IPS DF 6.9 (cell line): Measurements from ENCODE around the gene AP4M1.

Experiments used
- DNase-seq: peaks from one replicate; pipeline ENCODE4 v3.0.0-alpha.2; 2013; ENCODE audit warnings: low read depth, low spot score
- H3K27ac ChIP-seq: one replicate; pipeline ENCODE4 v1.5.1; 2013; ENCODE audit warnings: low read length, control low read depth
- H3K27me3 ChIP-seq: 2 replicates; pipeline ENCODE4 v1.6.1; 2013; ENCODE audit warnings: mild to moderate bottlenecking, low read length; ENCODE audit not compliant: control insufficient read depth, insufficient read depth
- H3K36me3 ChIP-seq: 2 replicates; pipeline ENCODE4 v1.6.1; 2013; ENCODE audit warnings: low read length; ENCODE audit not compliant: control insufficient read depth, insufficient read depth
- H3K4me1 ChIP-seq: 2 replicates; pipeline ENCODE4 v1.6.1; 2013; ENCODE audit warnings: low read length; ENCODE audit not compliant: control insufficient read depth, insufficient read depth
- H3K4me3 ChIP-seq: 2 replicates; pipeline ENCODE4 v1.5.1; 2013; ENCODE audit warnings: mild to moderate bottlenecking, low read length
- H3K9me3 ChIP-seq: 2 replicates; pipeline ENCODE4 v1.6.1; 2013; ENCODE audit warnings: low read length, inconsistent platforms; ENCODE audit not compliant: control insufficient read depth, insufficient read depth
- WGBS: extraction: QIAGEN DNeasy Blood & Tissue Kit; methylation state at CpG from one replicate; pipeline ENCODE4 v1.1.7; 2013; ENCODE audit warnings: mixed read lengths, missing lambda C conversion rate; ENCODE audit not compliant: insufficient read length, insufficient coverage; 5-methylcytosine and 5-hydroxymethylcytosine counted together

Gene AP4M1, protein sequence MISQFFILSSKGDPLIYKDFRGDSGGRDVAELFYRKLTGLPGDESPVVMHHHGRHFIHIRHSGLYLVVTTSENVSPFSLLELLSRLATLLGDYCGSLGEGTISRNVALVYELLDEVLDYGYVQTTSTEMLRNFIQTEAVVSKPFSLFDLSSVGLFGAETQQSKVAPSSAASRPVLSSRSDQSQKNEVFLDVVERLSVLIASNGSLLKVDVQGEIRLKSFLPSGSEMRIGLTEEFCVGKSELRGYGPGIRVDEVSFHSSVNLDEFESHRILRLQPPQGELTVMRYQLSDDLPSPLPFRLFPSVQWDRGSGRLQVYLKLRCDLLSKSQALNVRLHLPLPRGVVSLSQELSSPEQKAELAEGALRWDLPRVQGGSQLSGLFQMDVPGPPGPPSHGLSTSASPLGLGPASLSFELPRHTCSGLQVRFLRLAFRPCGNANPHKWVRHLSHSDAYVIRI

DNA sequence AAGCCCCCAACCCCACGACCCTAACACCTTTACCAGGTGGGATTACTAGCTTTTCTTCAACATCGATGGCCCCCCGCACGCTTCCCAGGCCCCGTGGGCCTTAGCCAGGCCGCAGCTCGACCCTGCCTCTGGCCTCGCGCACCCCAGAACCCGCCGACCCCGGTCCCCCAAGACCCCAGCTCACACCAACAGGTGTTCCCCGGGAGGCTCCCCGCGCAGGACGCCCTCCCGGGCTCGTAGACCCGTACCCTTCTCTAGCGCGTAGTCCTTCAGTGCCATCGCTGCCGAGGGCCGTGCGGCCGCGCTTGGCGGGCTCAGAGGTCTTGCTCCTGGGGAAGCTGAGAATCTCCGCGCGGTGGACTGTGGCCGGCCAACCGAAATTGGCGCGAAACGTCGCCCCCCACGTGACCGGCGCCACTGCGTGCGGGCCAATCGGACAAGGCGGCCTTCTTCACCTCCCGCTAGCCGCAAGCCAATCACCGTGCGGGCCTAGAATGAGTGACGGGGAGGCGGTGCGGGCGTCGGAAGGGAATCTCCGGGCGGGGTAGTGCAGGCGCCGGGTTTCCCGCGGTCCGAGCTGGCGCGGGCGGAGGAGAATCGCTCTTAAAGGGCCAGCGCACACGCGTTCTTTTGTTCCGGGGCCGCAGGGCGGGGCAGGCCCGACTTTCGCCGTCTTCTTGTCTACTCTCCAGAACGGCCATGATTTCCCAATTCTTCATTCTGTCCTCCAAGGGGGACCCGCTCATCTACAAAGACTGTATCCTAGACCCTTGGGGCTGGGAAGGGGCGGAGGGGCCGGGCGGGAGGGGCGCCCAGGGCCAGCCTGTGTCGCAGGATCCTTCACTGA, at the start of gene AP4M1, which contains the start of gene MCM7:
TSS of gene AP4M1 (plus strand) at position 628 of the 847 bp plus-strand sequence. CDS start at position 700, 72 bp downstream.
TSS of gene MCM7 (minus strand) at position 382 of the 847 bp plus-strand sequence. CDS start at position 279, 103 bp downstream.
- no CpG with 5 or more reads among the region's 80 CpGs for WGBS
- H3K4me3 ChIP-seq: peak within 1 kb of the TSS; percentile 97
- no peaks in the 10 kb centered on the region; the same call in 1 of the 2 replicates for H3K4me1 ChIP-seq
- H3K36me3 ChIP-seq: peaks cover 34% of the 10 kb centered on the region
- no peaks in the 10 kb centered on the region for H3K27me3 ChIP-seq
- DNase-seq: peak; percentile 89
- no peaks in the 10 kb centered on the region for H3K9me3 ChIP-seq
- no peak within 1 kb of the TSS for H3K27ac ChIP-seq

DNA sequence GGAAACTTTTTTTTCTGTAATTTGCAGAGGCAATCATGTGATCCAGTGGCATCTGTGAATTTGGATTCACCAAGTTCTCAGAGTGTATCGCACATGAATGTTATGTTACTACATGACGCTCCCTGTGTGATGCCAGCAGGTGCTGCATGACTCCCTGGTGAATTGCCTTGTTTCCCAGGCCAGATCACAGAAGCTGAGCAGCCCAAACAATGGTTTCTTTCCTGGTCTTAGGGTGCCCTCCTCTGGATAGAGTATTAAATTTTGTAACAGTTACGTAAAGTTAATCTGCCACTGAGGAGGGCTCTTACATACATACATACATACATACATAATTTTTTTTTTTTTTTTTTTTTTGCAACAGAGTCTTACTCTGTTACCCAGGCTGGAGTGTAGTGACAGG, 48.2 kb upstream of the AP4M1 start:
- Histone ChIP-seq H3K27ac (no peak overlapping the region), H3K27me3 (no peaks in the 10 kb centered on the region), H3K36me3 (peaks cover 11% of the 10 kb centered on the region; the same call in 1 of the 2 replicates), H3K4me3 (no peak overlapping the region), H3K9me3 (no peaks in the 10 kb centered on the region), H3K4me1 (no peaks in the 10 kb centered on the region)
- WGBS: no CpG with 5 or more reads among the region's 3 CpGs
- DNase-seq: no peak

DNA sequence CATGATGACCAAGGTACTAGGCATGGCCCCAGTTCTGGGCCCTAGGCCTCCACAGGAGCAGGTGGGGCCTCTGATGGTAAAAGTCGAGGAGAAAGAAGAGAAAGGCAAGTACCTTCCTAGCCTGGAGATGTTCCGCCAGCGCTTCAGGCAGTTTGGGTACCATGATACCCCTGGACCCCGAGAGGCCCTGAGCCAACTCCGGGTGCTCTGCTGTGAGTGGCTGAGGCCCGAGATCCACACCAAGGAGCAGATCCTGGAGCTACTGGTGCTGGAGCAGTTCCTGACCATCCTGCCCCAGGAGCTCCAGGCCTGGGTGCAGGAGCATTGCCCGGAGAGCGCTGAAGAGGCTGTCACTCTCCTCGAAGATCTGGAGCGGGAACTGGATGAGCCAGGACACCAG, 44.4 kb upstream of the AP4M1 start:
- peaks cover 16% of the 10 kb centered on the region; the same call in 1 of the 2 replicates for H3K36me3 ChIP-seq
- WGBS: no CpG with 5 or more reads among the region's 10 CpGs

DNA sequence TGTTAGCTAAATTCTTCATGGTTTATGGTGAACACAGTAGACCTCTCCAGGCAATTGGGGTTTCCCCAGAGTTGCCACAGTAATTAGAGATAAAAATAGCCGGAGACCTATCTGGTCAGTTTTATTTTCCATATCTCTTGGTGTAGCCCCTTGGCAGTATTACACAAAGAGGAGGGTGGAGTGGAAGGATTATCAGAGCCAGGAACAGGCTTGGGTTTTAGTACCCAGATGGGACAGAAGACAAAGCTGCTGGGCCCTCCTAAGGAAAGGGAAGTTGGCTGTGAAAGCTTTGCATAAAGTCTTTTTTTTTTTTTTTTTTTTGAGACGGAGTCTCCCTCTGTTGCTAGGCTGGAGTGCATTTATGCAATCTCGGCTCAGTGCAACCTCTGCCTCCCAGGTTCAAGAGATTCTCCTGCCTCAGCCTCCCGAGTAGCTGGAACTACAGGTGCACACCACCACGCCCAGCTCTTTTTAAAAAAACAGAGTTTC, 42.1 kb upstream of the AP4M1 start:
- H3K4me3 ChIP-seq: no peak overlapping the region
- no peak for DNase-seq
- H3K27ac ChIP-seq: no peak overlapping the region
- no CpG with 5 or more reads among the region's 5 CpGs for WGBS
- H3K36me3 ChIP-seq: peaks cover 24% of the 10 kb centered on the region
- no peaks in the 10 kb centered on the region for H3K27me3 ChIP-seq
- H3K9me3 ChIP-seq: no peaks in the 10 kb centered on the region
- no peaks in the 10 kb centered on the region for H3K4me1 ChIP-seq

More for the DNA sequence above, 44.4 kb upstream of the AP4M1 start:
- DNase-seq: no peak
- Histone ChIP-seq H3K9me3 (no peaks in the 10 kb centered on the region), H3K4me3 (no peak overlapping the region), H3K27ac (no peak overlapping the region), H3K27me3 (no peaks in the 10 kb centered on the region), H3K4me1 (no peaks in the 10 kb centered on the region)

DNA sequence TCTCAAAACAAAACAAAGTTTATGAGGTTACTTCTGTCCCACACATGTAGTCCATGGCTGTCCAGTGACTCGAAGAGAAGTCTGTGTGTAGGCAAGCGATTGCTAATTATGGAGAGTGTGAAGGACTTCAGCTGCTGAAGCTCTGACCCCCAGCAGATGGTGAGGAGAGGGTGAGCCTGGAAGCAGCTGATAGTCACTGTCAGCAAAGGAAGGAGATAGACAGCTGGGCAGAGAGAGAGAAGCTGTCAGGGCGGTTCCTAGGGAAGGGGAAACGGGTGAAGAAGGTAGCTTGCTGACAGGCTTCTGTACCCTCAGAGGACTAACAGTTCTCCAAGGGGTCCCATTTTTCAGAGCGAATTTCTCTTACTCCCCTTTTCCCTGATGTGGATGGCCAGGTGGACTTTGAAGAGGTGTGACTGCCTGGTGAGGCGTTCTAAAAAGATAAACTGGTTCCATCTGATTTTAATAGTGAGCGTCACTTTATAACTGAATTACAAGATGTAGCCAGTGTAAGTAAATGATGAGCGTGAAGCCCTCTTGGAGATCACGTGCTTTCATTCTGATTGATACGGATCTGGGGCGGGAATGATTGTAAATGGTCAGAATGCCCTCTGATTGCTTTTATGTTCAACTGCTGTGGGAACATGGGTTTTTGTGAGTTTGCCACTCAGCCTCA, 39.8 kb upstream of the AP4M1 start:
- Histone ChIP-seq H3K36me3 (peaks cover 28% of the 10 kb centered on the region), H3K4me1 (no peaks in the 10 kb centered on the region), H3K27ac (no peak overlapping the region), H3K27me3 (no peaks in the 10 kb centered on the region), H3K4me3 (no peak overlapping the region), H3K9me3 (no peaks in the 10 kb centered on the region)
- no CpG with 5 or more reads among the region's 11 CpGs for WGBS
- no peak for DNase-seq

DNA sequence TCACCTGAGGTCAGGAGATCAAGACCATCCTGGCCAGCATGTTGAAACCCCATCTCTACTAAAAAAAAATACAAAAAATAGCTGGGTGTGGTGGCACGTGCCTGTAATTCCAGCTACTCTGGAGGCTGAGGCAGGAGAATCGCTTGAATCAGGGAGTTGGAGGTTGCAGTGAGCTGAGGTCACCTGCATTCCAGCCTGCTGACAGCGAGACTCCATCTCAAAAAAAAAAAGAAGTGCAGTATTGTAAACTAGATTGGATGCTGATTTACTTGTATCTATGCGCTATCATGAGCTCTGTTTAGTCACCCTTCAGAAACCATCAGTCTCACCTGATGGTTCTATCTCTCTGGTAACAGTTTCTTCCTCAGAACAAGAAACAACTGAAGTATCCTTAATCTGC, 38.1 kb upstream of the AP4M1 start:
- Histone ChIP-seq H3K4me3 (no peak overlapping the region), H3K27me3 (no peaks in the 10 kb centered on the region), H3K9me3 (no peaks in the 10 kb centered on the region), H3K4me1 (no peaks in the 10 kb centered on the region), H3K27ac (no peak overlapping the region), H3K36me3 (peaks cover 16% of the 10 kb centered on the region)
- no CpG with 5 or more reads among the region's 4 CpGs for WGBS
- no peak for DNase-seq

DNA sequence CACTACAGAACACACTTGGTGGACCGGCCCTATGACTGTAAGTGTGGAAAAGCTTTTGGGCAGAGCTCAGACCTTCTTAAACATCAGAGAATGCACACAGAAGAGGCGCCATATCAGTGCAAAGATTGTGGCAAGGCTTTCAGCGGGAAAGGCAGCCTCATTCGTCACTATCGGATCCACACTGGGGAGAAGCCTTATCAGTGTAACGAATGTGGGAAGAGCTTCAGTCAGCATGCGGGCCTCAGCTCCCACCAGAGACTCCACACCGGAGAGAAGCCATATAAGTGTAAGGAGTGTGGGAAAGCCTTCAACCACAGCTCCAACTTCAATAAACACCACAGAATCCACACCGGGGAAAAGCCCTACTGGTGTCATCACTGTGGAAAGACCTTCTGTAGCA, 37.3 kb upstream of the AP4M1 start:
- Histone ChIP-seq H3K27me3 (no peaks in the 10 kb centered on the region), H3K4me3 (no peak overlapping the region), H3K4me1 (no peaks in the 10 kb centered on the region), H3K27ac (no peak overlapping the region), H3K36me3 (peaks cover 16% of the 10 kb centered on the region), H3K9me3 (no peaks in the 10 kb centered on the region)
- DNase-seq: no peak
- no CpG with 5 or more reads among the region's 9 CpGs for WGBS

DNA sequence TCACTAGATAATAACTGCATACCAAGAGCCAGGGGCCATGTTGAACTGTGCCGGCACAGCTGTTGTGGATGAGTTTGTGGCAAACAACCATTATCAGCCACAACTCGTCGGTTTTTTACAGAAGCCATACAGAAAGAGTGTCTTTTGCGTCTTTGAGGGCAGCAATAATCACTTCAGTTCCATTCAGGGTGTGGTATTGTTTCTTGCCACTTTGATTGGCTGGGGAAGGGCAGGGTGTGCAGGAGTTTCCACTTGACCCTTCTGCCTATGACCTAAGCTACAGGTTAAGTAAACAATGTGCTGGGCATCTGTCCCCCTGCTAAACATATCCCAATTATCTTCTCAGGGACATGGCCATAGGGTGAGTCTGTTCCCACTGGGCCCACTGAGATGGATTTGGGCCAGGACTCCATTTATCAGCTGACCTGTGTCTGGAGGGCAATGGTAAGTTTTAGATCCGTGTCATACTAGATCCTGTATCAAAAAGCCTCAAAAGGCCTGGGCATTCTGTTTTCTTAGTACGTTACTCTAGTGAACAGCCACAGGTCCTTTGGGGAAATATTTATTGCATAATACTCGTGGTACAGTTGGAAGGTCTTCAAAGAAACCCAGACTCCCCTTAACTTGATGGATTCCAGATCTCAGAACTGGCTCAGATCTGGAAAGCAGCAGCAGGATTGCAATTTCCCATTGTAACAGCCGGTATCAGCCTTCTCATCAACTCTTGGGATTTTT, 35.8 kb upstream of the AP4M1 start:
- H3K27me3 ChIP-seq: no peaks in the 10 kb centered on the region
- no CpG with 5 or more reads among the region's 8 CpGs for WGBS
- no peak overlapping the region for H3K27ac ChIP-seq
- H3K4me3 ChIP-seq: no peak overlapping the region
- H3K9me3 ChIP-seq: peaks cover 3% of the 10 kb centered on the region
- peaks cover 25% of the 10 kb centered on the region for H3K36me3 ChIP-seq
- DNase-seq: no peak
- no peaks in the 10 kb centered on the region for H3K4me1 ChIP-seq

DNA sequence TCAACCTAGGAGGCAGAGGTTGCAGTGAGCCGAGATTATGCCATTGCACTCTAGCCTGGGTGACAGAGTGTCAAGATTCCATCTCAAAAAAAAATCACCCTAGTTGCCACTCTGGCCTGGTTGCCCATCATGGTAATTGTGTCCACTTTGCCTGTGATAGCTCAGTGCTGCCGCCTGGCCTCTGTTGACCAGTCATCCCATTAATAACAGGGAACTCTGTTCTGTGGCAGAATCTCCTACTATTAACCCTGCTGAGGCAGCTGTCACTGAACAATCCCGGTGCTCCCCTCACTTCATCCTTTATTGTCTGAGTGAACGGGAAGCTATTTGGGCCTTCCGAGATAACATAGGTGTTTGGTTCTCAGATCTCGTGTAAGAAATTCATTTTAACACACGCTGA, 34.5 kb upstream of the AP4M1 start:
- no peak for DNase-seq
- WGBS: no CpG with 5 or more reads among the region's 7 CpGs

More for the DNA sequence above, 34.5 kb upstream of the AP4M1 start:
- peaks cover 17% of the 10 kb centered on the region for H3K9me3 ChIP-seq
- H3K4me1 ChIP-seq: no peaks in the 10 kb centered on the region
- H3K36me3 ChIP-seq: peaks cover 34% of the 10 kb centered on the region
- H3K4me3 ChIP-seq: no peak overlapping the region
- H3K27ac ChIP-seq: no peak overlapping the region
- H3K27me3 ChIP-seq: no peaks in the 10 kb centered on the region
